ENCODE data around the gene TOR4A.

DNA sequence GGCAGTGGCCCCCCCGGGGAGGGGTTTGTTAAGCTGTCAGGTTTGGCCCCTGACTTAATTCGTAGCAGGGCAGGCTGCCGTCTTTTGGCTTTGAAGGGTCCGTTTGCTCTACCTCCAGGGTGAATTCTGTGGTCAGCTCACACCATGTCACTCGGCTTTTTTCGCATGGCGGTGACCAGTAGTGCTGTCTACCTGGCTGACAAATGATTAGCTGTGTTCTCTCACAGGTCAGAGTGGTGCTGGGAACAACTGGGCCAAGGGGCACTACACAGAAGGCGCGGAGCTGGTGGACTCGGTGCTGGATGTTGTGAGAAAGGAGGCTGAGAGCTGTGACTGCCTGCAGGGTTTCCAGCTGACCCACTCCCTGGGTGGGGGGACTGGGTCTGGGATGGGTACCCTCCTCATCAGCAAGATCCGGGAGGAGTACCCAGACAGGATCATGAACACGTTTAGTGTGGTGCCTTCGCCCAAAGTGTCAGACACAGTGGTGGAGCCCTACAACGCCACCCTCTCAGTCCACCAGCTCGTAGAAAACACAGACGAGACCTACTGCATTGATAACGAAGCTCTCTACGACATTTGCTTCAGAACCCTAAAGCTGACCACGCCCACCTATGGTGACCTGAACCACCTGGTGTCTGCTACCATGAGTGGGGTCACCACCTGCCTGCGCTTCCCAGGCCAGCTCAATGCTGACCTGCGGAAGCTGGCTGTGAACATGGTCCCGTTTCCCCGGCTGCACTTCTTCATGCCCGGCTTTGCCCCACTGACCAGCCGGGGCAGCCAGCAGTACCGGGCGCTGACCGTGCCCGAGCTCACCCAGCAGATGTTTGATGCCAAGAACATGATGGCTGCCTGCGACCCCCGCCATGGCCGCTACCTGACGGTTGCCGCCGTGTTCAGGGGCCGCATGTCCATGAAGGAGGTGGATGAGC is 35.0 kb upstream of the TOR4A start:
- TF ChIP-seq EZH2 (IDR thresholded peaks at IDR 0.05; ENCODE audit: borderline replicate concordance, low read length): no peak
- TF ChIP-seq, protein P1, sequence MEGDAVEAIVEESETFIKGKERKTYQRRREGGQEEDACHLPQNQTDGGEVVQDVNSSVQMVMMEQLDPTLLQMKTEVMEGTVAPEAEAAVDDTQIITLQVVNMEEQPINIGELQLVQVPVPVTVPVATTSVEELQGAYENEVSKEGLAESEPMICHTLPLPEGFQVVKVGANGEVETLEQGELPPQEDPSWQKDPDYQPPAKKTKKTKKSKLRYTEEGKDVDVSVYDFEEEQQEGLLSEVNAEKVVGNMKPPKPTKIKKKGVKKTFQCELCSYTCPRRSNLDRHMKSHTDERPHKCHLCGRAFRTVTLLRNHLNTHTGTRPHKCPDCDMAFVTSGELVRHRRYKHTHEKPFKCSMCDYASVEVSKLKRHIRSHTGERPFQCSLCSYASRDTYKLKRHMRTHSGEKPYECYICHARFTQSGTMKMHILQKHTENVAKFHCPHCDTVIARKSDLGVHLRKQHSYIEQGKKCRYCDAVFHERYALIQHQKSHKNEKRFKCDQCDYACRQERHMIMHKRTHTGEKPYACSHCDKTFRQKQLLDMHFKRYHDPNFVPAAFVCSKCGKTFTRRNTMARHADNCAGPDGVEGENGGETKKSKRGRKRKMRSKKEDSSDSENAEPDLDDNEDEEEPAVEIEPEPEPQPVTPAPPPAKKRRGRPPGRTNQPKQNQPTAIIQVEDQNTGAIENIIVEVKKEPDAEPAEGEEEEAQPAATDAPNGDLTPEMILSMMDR (conservative IDR thresholded peaks at IDR 0.05 in 1 of 2, IDR thresholded peaks at IDR 0.05 in 1 of 2; ENCODE audit: extremely low read depth in 1 of 2, insufficient read depth in 1 of 2, low read depth in 1 of 2, low read length in 2 of 2): no peak

Measured in mammary epithelial cell (primary cell).